ENCODE data around the gene GRK3.
"Not testable (repeated sequence)": the region's sequence is repeated elsewhere in the genome, so short reads cannot be mapped to it uniquely, and the experiment has no call there.

GRK3 gene

GRCh38 chr22:25564320-25564978 is at the start of gene GRK3:
GRK3 (plus strand) TSS chr22:25564675; CDS start chr22:25565041, 366 bp downstream.
- peak; percentile 47 for DNase-seq (ENCODE audit: low read depth)

GRCh38 chr22:25518000-25518663 is 46.3 kb upstream of the GRK3 start:
- no peak for DNase-seq (ENCODE audit: low read depth)

GRCh38 chr22:25525376-25525775 is 39.1 kb upstream of the GRK3 start:
- DNase-seq (ENCODE audit: low read depth), result no peak

- DNase-seq (ENCODE audit: low read depth), result peak; percentile 23
These were observed 38.5 kb upstream of the GRK3 start for GRCh38 chr22:25525804-25526584.

- peak; percentile 67 for DNase-seq (ENCODE audit: low read depth)
These were observed 37.5 kb upstream of the GRK3 start for GRCh38 chr22:25527016-25527415.

- DNase-seq (ENCODE audit: low read depth), result not testable (repeated sequence)
These were observed 36.4 kb upstream of the GRK3 start for GRCh38 chr22:25528068-25528467.

GRCh38 chr22:25529059-25529458 is 35.4 kb upstream of the GRK3 start:
- DNase-seq (ENCODE audit: low read depth), result not testable (repeated sequence)

- not testable (repeated sequence) for DNase-seq (ENCODE audit: low read depth)
These were observed 34.8 kb upstream of the GRK3 start for GRCh38 chr22:25529541-25530137.

GRCh38 chr22:25531677-25532076 is 32.8 kb upstream of the GRK3 start:
- DNase-seq (ENCODE audit: low read depth), result not testable (repeated sequence)

GRCh38 chr22:25534724-25535123 is 29.8 kb upstream of the GRK3 start:
- no peak for DNase-seq (ENCODE audit: low read depth)

GRCh38 chr22:25536589-25536988 is 27.9 kb upstream of the GRK3 start:
- no peak for DNase-seq (ENCODE audit: low read depth)

GRCh38 chr22:25540166-25540907 is 24.1 kb upstream of the GRK3 start:
- peak; percentile 27 for DNase-seq (ENCODE audit: low read depth)

- no peak for DNase-seq (ENCODE audit: low read depth)
These were observed 23.4 kb upstream of the GRK3 start for GRCh38 chr22:25540908-25541660.

- peak; percentile 49 for DNase-seq (ENCODE audit: low read depth)
These were observed 22.3 kb upstream of the GRK3 start for GRCh38 chr22:25542191-25542590.

- no peak for DNase-seq (ENCODE audit: low read depth)
These were observed 21.6 kb upstream of the GRK3 start for GRCh38 chr22:25542720-25543402.

- DNase-seq (ENCODE audit: low read depth), result no peak
These were observed 19.3 kb upstream of the GRK3 start for GRCh38 chr22:25545146-25545545.

GRCh38 chr22:25545672-25546071 is 18.8 kb upstream of the GRK3 start:
- no peak for DNase-seq (ENCODE audit: low read depth)

GRCh38 chr22:25546242-25546641 is 18.2 kb upstream of the GRK3 start:
- DNase-seq (ENCODE audit: low read depth), result no peak

- peak; percentile 17 for DNase-seq (ENCODE audit: low read depth)
These were observed 17.7 kb upstream of the GRK3 start for GRCh38 chr22:25546751-25547150.

- DNase-seq (ENCODE audit: low read depth), result no peak
These were observed 15.5 kb upstream of the GRK3 start for GRCh38 chr22:25548866-25549464.

Measured in EH (cell line).